Pulmonary artery endothelial cell (primary cell): ENCODE data around the gene TRPM3. TPM values are rescaled to one million over a fixed set of nuclear protein-coding genes. Genes with fewer than 3 reads are reported as not detected.

Source experiments
- DNase-seq: peaks from one replicate; pipeline ENCODE4 v3.0.0-alpha.2; 2011; ENCODE audit warnings: low read depth, low spot score
- total RNA-seq: library from RNA; depleted of rRNA; stranded (reverse); fragments of >200 nt; gene quantifications from 2 replicates; pipeline ENCODE4 v1.2.3, GENCODE V29; 2014

Gene TRPM3
- total RNA-seq, 1 donor from 2014 or later = 2.9 TPM

DNA sequence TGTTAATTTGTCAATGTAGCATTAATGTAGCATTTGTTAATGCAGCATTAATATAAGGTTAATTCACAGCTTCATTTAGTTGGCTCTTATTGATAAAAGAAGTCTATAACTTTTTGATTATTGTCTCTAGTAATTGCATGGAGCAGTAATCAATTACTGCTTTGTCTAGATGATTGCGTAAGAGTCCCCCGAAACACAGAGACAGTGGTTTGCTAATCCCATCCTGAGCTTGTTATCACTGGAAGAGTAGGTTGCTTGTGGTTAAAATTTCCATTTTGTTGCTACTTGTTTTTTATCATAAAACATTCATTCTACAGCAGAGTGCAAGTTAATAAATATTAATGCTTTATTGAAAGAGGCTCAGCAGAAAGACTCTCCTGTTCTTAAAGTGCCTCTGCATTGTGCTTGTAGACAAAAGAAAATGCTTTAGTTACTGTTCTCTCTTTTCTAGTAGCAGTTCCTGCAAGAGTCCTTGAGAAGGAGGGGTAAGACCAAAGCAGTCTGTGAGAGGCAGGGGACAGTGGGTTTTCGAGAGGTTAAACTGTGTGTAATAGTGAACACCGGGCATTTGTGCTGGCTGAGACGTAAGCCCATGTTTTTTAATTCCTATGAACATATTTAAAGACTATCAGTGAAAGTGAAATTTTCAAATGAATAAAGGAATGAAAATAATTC, 291.7 kb downstream of the TRPM3 start:
- DNase-seq = no peak

- no peak for DNase-seq
Measured at GRCh38 chr9:70826562-70826961, 294.9 kb downstream of the TRPM3 start.

- DNase-seq = no peak
Measured at GRCh38 chr9:70823284-70823683, 298.1 kb downstream of the TRPM3 start.

DNA sequence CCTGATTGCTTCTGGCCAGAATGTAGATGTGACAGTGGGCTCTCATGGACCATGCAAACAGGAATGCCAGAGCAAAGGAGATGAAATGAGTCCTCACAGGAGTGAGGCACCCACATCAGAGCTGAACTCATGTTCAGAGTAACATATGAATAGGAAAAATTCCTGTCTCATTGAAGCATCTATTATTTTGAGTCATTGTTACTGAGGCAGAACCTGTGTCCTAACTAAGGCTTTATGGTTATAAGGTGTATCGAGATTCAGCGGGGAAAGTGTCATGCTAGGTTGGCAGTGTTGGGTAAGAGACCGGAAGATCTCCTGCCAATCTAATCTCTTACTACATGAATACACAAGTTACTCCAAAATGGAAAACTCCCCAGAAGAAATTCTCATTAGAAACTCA, 304.1 kb downstream of the TRPM3 start:
- no peak for DNase-seq

DNA sequence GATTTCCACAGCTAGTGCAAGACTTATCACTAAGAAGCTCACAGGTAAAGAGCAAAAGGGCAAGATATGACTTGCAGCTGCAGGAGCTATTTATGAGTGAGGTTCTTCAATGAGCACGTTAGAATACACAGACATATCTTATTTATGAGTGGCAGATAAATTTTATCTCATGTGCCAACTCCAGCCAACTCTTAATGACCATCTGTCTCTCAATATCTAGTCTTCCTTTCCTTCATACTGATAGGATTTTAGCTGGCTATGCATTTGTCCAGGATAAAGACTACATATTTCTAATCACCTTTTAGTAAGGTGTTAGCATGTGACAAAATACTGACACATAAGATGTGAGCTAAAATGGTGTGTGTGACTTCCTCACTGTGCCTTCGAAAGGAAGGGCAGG, 304.5 kb downstream of the TRPM3 start:
- no peak for DNase-seq

DNA sequence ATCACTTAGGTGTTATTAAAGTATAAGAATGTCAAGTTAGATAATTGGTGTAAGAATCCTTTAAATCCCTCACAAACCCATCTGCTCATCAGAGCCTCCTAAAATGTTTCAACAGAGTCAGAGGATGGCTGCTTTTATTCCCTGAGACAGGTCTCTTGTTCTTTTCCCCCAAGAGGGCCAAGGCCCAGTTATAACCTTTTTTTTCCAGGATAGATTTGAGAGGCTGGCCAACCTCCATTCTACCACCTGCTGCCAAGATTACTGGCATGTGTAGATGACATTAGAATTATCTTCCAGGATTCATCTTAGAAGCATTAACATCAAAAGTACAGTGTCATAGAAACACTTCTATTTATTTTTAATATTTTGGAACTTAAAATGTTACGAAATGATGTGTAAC, 305.1 kb downstream of the TRPM3 start:
- DNase-seq = no peak

DNA sequence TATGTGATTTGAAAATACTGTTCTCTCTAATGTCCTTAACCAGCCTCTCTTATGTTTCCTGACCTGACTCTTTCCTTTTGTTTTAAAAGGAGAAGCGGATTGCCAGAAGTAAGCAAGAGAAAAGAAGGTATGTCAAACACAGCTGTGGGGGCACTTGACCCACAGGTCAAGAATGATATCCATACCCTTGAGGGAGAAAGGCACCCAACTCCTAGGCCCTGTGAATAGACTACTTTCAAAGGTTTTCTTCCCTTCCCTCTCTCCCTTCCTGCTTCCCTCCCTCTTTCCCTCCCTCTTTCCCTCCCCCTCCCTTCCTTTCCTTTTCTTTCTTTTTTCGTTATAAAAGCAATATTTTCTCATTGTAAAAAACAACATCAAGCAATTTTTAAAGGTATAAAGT, 306.8 kb downstream of the TRPM3 start:
- DNase-seq = no peak

GRCh38 chr9:70813141-70813540, 308.3 kb downstream of the TRPM3 start:
- DNase-seq = no peak

DNA sequence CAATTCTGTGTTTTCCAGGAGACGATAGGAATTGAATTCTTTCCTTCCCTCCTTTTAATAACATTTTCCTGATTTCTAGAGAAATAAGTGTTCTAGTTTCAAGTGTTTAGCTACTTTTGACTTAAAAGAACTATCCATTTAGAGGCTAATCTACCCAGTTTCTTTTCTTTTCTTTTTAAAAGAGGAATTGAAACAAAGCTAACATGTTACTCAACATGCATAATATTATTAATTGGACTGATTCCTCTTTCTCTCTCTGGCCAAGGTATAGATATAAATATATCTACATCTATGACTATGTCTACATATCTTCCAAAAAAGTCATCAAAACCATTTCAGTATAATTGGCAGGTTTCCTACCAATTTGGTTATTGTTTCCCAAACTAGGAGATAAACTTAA, 309.8 kb downstream of the TRPM3 start:
- DNase-seq = no peak

DNA sequence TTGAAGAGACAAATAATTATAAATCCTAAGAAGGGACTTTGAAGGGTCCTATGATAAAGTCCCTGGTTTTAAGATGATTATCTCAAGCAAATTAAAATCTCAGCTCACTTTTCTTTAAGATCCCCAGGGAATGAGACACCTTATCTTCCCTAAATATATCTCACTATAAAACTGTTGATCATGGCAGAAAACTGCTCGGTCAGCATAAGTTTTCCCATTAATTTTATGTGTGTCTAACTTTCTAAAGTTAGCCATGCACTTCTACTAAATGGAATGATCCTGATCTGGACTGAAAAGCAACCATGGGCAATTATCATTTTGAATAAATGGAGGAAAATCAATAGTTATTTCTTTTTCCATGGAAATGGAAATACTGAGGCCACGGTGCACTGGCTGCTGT, 314.5 kb downstream of the TRPM3 start:
- no peak for DNase-seq

DNA sequence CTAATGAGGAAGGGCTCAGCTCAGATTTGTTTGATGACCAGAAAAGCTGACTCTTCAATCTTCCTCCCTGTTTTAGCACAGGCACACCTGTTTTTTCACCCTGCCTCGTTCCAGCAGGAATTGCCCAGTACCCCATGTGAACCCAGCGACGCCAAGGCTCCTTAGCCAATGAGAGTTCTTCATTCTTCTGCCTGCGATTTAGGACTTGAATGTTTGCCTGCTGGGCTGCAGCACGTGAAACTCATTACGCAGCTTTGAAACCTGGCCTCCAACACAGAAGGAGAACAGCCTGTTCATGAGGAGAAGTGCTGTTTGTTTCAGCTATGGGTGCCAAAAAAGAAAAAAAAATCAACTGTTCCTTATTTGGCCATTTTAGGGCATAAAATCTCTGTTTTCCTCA, 315.5 kb downstream of the TRPM3 start:
- no peak for DNase-seq

GRCh38 chr9:70802758-70803436, 318.5 kb downstream of the TRPM3 start:
- no peak for DNase-seq

DNA sequence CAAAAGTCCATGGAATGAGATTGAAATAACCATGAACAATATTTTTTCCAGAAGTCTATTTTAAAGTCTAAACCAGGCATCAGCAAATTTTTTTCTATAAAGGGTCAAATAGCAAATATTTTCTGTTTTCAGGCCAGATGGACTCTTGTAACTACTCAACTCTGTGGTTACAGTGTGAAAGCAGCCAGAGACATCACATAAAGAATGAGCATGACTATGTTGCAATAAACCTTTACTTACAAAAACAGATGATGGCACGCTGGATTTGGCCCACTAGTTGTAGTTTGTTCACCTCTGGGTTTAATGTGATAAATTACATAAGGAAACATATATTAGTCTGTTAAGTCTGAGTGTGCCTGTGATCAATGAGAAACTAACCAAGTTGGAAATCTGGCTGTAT, 319.2 kb downstream of the TRPM3 start:
- DNase-seq = no peak

GRCh38 chr9:70801181-70801829, 320.1 kb downstream of the TRPM3 start:
- DNase-seq = no peak

- no peak for DNase-seq
Measured at GRCh38 chr9:70798018-70798417, 323.4 kb downstream of the TRPM3 start.

GRCh38 chr9:70795841-70796240, 325.6 kb downstream of the TRPM3 start:
- DNase-seq = no peak

DNA sequence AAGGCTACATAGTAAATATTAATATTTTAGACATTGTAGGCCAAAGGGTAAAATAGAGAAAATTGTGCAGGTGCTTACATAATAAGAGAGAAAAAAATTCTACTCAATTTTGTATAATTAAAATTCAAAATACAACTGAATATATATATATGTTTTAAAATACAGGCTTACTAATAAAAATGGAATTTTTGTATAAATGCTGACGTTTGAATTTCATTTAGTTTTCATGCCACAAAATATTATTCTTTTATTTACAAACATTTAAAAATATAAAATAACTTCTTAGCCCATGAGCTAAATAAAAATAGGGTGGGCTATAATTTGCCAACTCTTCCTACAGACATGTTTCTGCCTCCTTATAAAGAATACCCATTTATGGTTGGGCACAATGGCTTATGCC, 328.6 kb downstream of the TRPM3 start:
- DNase-seq = no peak

GRCh38 chr9:70791936-70792335, 329.5 kb downstream of the TRPM3 start:
- no peak for DNase-seq

DNA sequence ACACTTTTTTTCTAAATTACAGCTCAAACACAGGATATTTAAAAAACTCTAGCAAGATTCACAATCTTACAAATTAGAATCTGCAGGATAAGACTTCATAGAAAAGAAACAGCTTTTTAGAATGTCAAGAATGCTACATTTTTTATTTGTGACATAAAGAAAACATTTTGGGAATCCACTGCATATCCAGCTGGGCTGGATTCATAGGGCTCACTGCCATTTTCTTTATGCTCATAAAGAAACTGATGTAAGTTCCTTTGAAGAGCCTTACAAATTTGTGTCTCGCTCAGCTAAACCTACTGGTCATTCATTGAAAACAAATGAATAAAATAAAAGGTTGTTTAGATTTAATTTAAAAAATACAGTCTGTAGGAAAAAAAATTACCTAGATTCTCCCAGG, 332.3 kb downstream of the TRPM3 start:
- no peak for DNase-seq

GRCh38 chr9:70784456-70784855, 337.0 kb downstream of the TRPM3 start:
- DNase-seq = no peak

GRCh38 chr9:70778568-70778967, 342.9 kb downstream of the TRPM3 start:
- no peak for DNase-seq

DNA sequence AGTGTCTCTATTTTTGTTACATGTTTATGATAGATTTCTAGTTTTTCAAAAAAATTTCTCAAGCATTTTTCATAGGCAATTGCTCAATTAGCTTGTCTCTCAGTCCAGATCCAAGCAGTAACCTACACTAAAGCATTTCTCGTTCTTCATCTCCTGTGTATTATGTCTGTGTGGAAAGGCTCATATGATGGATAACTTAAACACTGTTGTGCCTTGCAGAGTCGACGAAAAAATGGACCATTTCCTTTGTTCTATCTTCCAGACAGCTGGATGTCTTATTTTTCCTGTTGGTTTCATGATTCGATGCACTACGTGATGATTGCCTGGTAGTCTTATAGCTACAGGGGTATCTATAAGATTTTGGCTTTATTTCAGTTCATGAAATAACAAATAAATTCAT, 347.8 kb downstream of the TRPM3 start:
- no peak for DNase-seq

- no peak for DNase-seq
Measured at GRCh38 chr9:70772601-70773000, 348.8 kb downstream of the TRPM3 start.
